ENCODE results near the gene ADSS1. TPM values are rescaled to one million over a fixed set of nuclear protein-coding genes. Genes with fewer than 3 reads are reported as not detected.

Gene ADSS1
- total and polyA plus RNA-seq, 4 donors: 1.8 to 18.8 (median 12.2) TPM

GRCh38 chr14:104777808-104778249 lies 53.8 kb downstream of the ADSS1 start:
- Histone ChIP-seq H3K36me3 (ENCODE audit: control insufficient read depth in 4 of 4, insufficient read depth in 3 of 4, low read depth in 1 of 4, low read length in 3 of 4) (peaks cover 4 to 56% (median 20%) of the 10 kb centered on the region in 4 donors), H3K27ac (ENCODE audit: low read depth in 1 of 2, low read length in 2 of 2) (no peak overlapping the region), H3K4me1 (ENCODE audit: control insufficient read depth in 4 of 4, insufficient read depth in 4 of 4, low read length in 3 of 4) (no peaks in the 10 kb centered on the region), H3K4me3 (ENCODE audit: low read depth in 1 of 3, low read length in 3 of 3) (no peak overlapping the region), H3K9ac (ENCODE audit: low read depth in 1 of 2, low read length in 2 of 2) (no peak overlapping the region), H3K9me3 (ENCODE audit: control insufficient read depth in 4 of 4, low read length in 3 of 4) (no peaks in the 10 kb centered on the region), H3K27me3 (ENCODE audit: control insufficient read depth in 4 of 4, insufficient read depth in 4 of 4, low read length in 3 of 4) (no peaks in the 10 kb centered on the region)
- no peak for DNase-seq (ENCODE audit: low spot score)
- TF ChIP-seq JUND (IDR thresholded peaks at IDR 0.05): no peak
- TF ChIP-seq HNF4G (IDR thresholded peaks at IDR 0.05): no peak
- no peak for TF ChIP-seq ZBTB33 (IDR thresholded peaks at IDR 0.05)
- TF ChIP-seq RAD21 (IDR thresholded peaks at IDR 0.05): no peak
- TF ChIP-seq RXRA (IDR thresholded peaks at IDR 0.05): no peak
- TF ChIP-seq FOXA2 (IDR thresholded peaks at IDR 0.05): no peak
- TF ChIP-seq NR2F2 (IDR thresholded peaks at IDR 0.05): no peak
- TF ChIP-seq GABPA (IDR thresholded peaks at IDR 0.05 in 1 of 2, conservative IDR thresholded peaks at IDR 0.05 in 1 of 2): no peak
- no peak for TF ChIP-seq HNF4A (conservative IDR thresholded peaks at IDR 0.05)
- TF ChIP-seq REST (IDR thresholded peaks at IDR 0.05): no peak
- TF ChIP-seq FOXA1 (IDR thresholded peaks at IDR 0.05): no peak
- TF ChIP-seq SP1 (IDR thresholded peaks at IDR 0.05): no peak
- no peak for TF ChIP-seq ATF3 (IDR thresholded peaks at IDR 0.05)
- TF ChIP-seq YY1 (IDR thresholded peaks at IDR 0.05): no peak
- no peak for TF ChIP-seq MAX (IDR thresholded peaks at IDR 0.05)
- TF ChIP-seq CTCF (IDR thresholded peaks at IDR 0.05; ENCODE audit: low read depth, low read length, missing input control): no peak
- no peak for TF ChIP-seq TAF1 (conservative IDR thresholded peaks at IDR 0.05)
- TF ChIP-seq EGR1 (IDR thresholded peaks at IDR 0.05; ENCODE audit: low read depth in 2 of 2): no peak
- WGBS: 91% methylated on average over 15 of the region's 15 CpGs
